AG08395 (cell line): ENCODE results near the gene BCL11B.
"Not testable (repeated sequence)": the region's sequence is repeated elsewhere in the genome, so short reads cannot be mapped to it uniquely, and the experiment has no call there.

Experiments used
- DNase-seq: peaks from one replicate; pipeline ENCODE4 v3.0.0; 2012; ENCODE audit warnings: mixed read lengths, low spot score

BCL11B gene

GRCh38 chr14:99239661-99240092 lies 32.3 kb downstream of the BCL11B start:
- DNase-seq = no peak

- DNase-seq = no peak
These were observed 33.8 kb downstream of the BCL11B start for GRCh38 chr14:99238216-99238615.

GRCh38 chr14:99237288-99237687 lies 34.7 kb downstream of the BCL11B start:
- DNase-seq = no peak

DNA sequence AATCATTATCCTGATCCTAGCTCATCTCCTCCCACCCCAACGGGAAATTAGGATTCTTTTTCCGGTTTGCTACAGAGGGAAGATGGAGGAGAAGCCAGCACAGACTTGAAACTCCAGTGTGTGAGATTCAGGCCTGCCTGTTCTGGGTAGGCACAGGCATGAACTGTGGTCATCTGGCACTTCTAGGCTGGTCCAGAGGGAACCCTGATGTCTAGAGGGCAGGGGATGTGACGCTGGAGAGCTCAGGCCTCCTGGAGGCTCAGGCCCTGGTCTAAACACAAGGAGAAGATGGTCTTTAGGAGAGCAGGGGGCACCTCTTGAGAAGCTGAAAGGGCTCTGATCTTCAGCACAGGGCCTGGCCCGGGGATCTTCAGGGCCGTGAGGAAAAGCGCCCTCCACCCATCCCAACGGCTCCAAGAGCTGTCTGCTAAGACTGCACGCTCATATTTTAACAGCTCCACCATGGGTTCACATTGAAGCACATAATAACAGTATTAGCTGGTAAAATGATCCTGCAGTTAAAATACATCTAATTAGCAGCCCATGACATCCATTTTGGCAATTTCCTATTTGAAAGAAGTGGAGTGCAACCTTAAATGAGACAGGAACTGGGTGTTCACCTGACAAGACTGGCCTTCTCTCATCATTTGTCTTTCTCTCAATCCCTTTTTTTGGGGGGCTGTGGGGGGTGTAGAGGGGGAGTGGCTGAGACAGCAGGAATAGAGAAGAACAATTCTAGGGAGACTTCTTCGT lies 35.4 kb downstream of the BCL11B start:
- DNase-seq = no peak

DNA sequence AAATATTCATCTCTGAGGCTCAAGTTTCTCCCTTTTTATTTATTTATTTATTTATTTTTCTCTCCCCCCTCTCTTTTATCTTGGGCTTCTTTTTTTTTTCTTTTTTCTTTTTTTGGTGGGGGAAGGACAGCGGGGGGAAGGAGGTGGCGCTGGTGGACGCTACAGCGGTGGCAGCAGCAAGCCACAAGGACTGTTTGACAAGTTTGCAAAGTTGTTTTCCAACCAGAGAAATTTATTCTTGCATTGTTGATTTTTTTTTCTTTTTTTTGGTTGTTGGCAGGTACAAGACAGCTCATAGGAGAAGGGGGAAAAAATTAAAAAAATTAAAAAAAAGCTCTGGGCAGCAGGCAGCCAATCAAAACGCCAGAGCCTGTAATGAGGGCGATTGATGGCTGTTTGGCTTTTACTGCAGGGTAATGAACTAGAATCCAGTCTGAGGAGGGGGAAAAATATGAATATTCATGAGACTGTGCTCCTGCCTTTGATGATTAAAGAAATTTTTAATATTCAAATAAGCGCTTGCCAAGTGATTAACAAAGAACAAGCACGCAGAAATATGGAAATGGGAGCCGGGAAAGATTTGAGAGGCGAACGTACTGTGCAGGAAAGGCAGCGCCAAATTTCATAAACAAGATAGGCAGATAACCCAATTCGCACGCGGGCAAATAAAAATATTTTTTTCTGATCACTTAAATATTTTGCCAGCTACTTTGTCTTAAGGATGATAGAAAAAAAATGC lies 36.2 kb downstream of the BCL11B start:
- no peak for DNase-seq

DNA sequence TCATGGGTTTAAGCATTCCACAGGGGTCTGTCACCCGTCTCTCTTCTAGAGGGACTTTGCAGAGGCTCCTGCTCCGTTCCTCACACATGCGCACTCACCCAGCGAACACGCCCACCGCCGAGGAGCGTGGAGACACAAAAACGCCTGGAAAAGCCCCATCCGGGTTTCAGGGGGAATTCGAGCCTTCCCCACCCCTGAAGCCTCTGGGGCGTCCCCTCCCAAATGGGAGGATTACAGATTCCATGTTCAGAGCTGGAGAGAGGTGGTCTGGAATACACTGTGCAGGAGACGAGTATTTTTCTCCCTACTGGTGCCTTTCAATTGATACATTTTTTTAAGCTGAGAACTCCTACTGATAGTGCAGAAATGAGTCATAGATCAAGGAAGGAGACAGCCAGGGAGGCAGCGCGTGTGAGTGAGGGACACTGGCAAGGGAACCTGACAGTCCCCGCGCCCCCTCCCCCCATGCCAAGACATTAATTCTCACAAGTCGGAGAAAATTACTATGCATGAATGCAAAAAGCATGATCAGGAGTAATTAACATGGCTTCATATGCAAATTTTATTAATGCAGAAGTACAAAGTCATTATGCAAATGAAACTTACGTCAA lies 36.9 kb downstream of the BCL11B start:
- DNase-seq = peak; percentile 29

DNA sequence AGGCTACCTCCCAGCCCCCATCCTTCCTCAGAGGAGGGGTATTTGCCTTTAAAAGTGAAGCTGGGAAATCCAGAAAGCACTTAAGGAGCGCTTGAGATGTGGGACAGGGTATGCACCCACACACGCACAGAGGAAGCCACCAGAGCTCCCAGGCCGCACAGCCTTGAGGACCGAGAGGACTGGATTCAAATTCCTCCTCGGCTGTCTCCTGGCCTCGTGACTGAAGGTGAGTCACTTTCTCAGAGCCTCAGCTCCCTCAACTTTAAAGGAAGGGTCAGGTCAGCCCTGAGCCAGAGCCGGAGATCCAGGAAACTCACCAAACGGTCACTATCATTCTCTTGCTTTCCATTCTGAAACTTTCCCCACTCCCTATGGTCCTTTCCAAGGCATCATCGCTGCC lies 37.6 kb downstream of the BCL11B start:
- no peak for DNase-seq

GRCh38 chr14:99233222-99234035 lies 38.6 kb downstream of the BCL11B start:
- DNase-seq = no peak

- no peak for DNase-seq
These were observed 39.2 kb downstream of the BCL11B start for GRCh38 chr14:99232714-99233214.

DNA sequence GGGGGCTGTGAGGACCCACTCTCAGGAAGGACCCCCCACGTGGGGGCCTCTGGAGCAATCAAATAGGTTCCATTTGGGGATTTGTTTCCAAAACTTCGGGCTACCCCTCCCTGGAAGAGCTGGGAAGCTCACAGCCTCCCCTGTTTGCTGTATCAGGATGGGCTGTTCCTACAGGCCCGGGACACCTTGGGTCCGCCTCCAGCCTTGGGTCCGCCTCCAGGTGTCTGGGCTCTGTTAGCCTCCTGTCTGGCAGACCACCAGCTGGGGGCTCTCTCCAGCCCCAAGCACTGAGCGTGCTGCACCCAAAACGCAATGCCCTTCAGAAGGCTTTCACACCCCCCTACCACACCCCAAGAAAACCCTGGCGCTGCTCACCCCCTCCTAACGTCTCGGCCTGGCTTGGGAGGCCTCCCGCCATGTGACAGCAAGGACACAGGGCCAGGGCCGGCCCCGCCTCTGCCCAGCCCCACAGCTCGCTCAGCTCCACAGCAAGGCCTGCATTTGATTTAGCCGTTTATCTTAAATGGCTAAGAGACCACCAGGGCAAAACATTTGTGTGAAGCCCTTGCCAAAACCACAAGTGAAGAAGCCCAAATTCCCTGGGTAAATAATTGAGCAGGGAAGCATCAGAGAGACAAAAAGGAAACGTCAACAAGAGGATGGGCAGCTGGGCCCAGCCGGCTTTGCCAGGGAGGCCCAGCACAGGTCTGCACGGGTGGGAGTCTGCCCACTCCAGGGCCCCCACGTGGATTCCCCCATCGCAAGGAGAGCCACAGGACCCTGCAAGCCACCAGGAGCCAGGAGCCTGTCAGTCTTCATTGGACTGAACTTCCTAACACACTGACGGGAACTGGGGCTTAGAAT lies 39.9 kb downstream of the BCL11B start:
- peak; percentile 19 for DNase-seq

GRCh38 chr14:99231161-99231849 lies 40.7 kb downstream of the BCL11B start:
- DNase-seq = no peak

DNA sequence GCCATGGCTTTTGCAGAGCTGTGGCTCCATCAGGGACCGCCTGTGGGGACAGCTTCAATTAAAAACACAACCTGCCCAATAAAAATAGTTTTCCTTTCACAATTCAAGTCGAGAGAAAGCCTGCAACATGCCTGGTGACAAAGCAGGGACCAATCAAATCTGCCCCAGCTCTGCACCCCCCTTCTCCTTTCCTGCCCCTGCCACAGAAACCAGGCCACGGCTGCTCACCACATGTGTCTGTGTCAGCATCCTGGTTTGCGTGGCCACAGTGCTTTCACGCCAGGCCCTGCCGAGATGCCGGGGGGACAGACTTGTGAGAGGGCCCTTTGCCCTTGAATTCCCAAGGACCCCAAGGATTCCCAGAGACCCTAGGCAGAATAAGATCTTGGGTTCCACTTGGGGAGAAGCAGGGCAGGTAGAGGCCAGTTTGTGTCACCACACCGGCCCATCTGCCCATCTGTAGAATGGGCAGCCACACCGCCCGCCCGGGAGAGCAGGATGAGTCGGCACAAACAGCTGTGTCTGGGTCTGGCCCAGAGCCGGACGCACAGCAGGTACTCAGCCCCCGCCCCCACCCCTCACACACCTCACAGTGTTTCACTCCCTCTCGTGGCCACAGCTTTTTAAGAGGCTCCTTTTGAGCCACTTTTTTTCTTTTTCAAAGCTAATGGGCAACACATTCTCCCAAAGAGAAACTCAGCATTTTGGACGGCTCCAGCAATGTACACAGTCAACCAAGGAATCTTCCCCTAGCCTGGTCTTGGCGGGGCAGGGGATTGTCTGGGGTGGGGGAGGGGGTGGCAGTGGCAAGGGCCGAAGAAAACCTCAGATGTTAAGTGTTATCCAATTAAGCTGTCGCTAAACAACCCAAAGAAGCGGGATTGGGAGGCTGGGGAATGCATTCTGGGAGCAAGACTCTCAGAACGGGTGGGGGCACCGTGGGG lies 41.5 kb downstream of the BCL11B start:
- DNase-seq = peak; percentile 47

DNA sequence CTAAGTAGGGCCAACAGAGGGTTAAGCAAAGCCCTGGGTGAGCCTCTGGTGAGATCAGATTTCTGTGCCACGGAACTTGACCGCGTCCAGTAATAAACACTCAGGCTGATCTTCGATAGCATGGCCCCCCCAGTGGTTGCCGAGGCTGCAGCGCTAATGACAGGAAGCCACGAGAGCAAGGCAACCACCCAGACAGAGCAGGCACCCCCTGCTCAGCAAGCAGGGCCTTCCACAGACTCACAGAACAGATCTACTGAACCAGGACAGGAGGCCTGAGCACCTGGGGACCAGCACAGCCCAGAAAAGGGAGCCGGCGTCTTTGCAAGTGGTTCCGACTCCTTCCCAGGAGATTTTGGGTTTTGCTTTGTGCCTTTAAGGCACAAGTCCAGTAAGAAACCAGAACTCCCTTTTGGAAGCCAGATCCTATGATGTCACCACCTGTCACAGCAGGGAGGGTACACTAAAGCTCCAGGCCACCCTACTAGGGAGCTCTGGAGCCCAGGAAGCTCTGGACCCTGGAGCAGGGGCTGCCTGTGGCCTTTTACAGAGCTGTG lies 42.3 kb downstream of the BCL11B start:
- DNase-seq = peak; percentile 45

GRCh38 chr14:99228760-99229159 lies 43.2 kb downstream of the BCL11B start:
- DNase-seq = not testable (repeated sequence)

DNA sequence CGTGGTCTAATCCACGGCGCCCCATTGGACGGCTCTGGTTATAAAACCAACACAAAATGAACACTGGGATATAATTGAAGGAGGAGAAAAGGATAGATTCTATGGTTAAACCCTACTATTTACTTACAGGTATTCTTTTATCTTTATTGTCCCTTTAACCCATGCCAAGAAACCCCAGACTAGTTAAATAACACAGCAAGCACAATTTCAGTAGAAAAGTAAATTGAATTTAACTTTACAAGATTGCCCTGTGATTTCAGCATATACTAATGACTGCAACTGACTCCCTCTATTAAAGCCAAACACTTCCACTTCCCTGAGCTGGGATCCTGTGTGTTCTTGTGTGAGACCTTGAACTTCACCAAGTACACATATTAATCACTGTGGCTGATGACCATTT lies 45.3 kb downstream of the BCL11B start:
- DNase-seq = no peak

DNA sequence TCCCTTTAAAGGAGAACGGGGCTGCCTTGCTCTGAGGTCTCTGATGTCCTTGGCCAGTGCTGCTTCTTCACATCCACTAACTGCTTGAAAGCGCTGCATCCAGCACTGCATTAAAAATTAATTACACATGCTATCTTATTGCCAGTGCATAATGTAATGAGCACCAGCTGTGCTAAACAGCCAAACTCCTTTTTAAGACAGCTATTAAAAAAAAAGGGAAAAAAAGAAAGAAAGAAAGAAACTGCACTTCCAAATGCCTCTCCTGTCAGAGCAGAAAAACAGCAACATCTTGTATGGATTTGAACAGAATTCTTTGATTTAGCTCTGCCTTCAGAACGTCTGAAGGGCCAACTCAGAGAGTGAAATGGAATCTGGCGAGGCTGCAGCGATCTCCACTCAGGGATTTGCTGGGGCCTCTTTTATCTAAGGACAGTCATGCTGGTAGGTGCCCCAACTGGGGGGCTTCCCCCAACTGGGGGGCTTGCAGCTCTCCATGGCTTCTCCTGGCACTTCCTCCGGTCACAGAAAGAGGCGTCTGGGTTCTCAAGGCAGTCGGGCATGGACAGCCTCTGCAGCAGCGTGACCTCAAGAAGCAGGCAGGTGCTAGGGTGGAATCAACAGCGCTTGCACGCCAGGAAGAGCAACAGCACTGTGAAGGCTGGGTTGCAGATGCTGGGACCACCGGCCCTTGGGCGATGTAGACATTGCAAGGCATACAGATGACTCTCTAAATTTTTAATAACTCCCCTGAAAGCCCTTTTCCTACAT lies 46.4 kb downstream of the BCL11B start:
- DNase-seq = peak; percentile 24

GRCh38 chr14:99224948-99225347 lies 47.0 kb downstream of the BCL11B start:
- no peak for DNase-seq
